BJ (cell line): ENCODE data around the gene CDK14. TPM values are rescaled to one million over a fixed set of nuclear protein-coding genes. Genes with fewer than 3 reads are reported as not detected.

ENCODE experiments used
- CTCF ChIA-PET: fragments of 350-600 bp; formaldehyde crosslinking; extraction: SDS; loops from one replicate; lab custom pipeline; 2021; ENCODE audit warnings: antibody characterized with exemption, inconsistent platforms; lab: Yijun Ruan, JAX
- POLR2A ChIA-PET: fragments of 300-600 bp; sonication (Branson Sonifier 250); formaldehyde crosslinking; extraction: SDS; loops from one replicate; lab custom pipeline; 2021; ENCODE audit warnings: antibody characterized with exemption; lab: Charles Lee
- DNase-seq: peaks from one replicate; pipeline ENCODE4 v3.0.0-alpha.2; 2011; ENCODE audit warnings: low read depth
- H3K27me3 ChIP-seq: 2 replicates; pipeline ENCODE4 v1.6.0; 2011; ENCODE audit warnings: low read length; ENCODE audit not compliant: control insufficient read depth, insufficient read depth
- H3K36me3 ChIP-seq: 2 replicates; pipeline ENCODE4 v1.5.1; 2011; ENCODE audit warnings: low read length; ENCODE audit not compliant: control insufficient read depth, insufficient read depth
- H3K4me3 ChIP-seq: 2 replicates; pipeline ENCODE4 v1.5.1; 2011; ENCODE audit warnings: low read depth, mild to moderate bottlenecking, control low read depth, low read length
- polyA plus RNA-seq: library from polyadenylated mRNA; depleted of rRNA; stranded (reverse); fragments of >200 nt; gene quantifications from 2 replicates; pipeline ENCODE4 v1.2.3, GENCODE V29; 2011
- TF ChIP-seq, protein P1 (sequence below): IDR thresholded peaks from 2 replicates; pipeline ENCODE4 v1.5.1; 2011; ENCODE audit warnings: low read depth, mild to moderate bottlenecking, control low read depth, inconsistent platforms, low read length, moderate library complexity; ENCODE audit not compliant: insufficient read depth

The CDK14 gene
- polyA plus RNA-seq, 1 experiment = 6.7 TPM

DNA sequence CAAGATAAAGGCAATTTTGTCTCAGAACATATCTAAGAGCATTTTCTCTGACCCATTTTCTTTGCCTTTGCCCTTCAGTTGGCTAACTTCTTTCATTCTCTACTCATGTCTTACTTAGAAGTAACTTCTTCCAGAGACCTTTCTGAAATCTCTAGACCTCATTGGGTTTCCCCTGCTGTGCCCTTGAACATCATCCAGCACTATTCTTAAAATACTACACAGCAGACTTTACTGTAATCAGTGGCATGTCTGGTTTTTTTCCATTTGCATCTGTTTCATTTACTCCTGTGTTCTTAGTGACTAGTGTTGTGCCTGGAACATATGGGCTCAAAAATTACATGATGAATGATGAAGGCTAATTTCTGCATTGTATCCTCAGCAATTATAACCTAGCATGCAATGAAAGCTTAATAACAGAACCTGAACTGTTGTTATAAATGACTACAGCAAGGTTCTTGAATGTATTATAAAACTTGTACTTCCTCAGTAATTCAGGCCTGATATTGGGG lies 301.9 kb downstream of the CDK14 start:
- TF ChIP-seq, protein P1, sequence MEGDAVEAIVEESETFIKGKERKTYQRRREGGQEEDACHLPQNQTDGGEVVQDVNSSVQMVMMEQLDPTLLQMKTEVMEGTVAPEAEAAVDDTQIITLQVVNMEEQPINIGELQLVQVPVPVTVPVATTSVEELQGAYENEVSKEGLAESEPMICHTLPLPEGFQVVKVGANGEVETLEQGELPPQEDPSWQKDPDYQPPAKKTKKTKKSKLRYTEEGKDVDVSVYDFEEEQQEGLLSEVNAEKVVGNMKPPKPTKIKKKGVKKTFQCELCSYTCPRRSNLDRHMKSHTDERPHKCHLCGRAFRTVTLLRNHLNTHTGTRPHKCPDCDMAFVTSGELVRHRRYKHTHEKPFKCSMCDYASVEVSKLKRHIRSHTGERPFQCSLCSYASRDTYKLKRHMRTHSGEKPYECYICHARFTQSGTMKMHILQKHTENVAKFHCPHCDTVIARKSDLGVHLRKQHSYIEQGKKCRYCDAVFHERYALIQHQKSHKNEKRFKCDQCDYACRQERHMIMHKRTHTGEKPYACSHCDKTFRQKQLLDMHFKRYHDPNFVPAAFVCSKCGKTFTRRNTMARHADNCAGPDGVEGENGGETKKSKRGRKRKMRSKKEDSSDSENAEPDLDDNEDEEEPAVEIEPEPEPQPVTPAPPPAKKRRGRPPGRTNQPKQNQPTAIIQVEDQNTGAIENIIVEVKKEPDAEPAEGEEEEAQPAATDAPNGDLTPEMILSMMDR = no peak
- CTCF ChIA-PET = no interaction called here
- POLR2A ChIA-PET = no interaction called here
- Histone ChIP-seq H3K36me3 (no peaks in the 10 kb centered on the region), H3K27me3 (no peaks in the 10 kb centered on the region), H3K4me3 (no peak overlapping the region)
- DNase-seq = no peak

DNA sequence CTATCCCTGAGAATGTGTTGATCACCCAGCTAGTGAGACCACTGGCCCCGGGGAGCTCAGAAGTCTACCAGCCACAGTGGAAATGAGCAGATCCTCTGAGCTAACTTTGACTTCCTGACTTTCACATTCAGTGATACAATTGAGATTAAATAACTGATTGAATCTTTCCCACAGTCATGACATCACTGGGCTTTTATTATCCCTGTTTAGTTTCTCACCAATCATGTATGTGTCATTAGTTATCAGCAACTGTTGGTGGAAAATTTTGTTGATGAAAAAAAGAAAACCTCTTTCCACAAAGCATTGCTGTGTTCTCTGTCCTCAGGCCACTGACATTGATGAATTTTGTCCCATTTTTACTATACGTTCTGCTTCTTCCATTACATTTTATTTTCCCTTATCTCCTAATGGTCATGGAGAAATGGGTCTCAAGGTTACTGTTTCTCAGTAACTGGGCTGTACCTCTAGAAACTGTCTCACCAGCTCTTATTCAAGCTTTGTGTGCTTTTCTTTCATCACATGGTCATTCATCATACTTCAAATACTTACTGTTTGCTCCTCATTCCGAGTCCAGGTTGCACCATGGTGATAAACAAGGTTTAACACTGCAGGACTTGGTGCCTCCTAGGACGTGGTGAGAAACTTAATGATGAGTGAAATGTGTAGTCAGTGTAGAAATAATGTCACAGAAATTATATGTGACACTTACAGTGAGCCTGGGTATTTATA lies 304.7 kb downstream of the CDK14 start:
- no peaks in the 10 kb centered on the region for H3K27me3 ChIP-seq
- ChIA-PET POLR2A (no interaction called here), CTCF (no interaction called here)
- H3K36me3 ChIP-seq = no peaks in the 10 kb centered on the region
- DNase-seq = no peak
- TF ChIP-seq, protein P1 = no peak
- no peak overlapping the region for H3K4me3 ChIP-seq

- ChIA-PET CTCF (no interaction called here), POLR2A (no interaction called here)
- no peaks in the 10 kb centered on the region for H3K27me3 ChIP-seq
- TF ChIP-seq, protein P1 = no peak
- no peak for DNase-seq
- H3K36me3 ChIP-seq = no peaks in the 10 kb centered on the region
- no peak overlapping the region for H3K4me3 ChIP-seq
Measured at GRCh38 chr7:90903841-90904240, 307.7 kb downstream of the CDK14 start.

DNA sequence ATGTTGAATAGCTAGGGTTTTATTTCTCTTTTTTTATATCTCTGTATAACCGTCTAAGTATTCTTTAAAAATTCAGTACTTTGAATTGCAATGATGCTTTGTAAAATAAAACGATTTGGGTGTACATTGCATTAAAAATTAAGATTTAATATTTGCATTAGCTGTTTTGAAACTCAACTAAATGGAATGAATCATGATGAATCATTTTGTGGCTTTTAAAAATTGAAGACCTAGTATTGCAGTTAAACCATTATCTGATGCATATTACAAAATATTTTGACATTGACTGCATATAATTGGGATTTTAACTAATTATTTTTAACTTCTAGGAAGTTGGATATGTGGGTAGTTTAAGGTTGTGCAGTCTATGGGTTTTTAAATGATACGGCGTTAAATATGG lies 314.0 kb downstream of the CDK14 start:
- CTCF ChIA-PET = no interaction called here
- Histone ChIP-seq H3K36me3 (no peaks in the 10 kb centered on the region), H3K27me3 (no peaks in the 10 kb centered on the region), H3K4me3 (no peak overlapping the region)
- POLR2A ChIA-PET = no interaction called here
- DNase-seq = no peak
- TF ChIP-seq, protein P1 = no peak

DNA sequence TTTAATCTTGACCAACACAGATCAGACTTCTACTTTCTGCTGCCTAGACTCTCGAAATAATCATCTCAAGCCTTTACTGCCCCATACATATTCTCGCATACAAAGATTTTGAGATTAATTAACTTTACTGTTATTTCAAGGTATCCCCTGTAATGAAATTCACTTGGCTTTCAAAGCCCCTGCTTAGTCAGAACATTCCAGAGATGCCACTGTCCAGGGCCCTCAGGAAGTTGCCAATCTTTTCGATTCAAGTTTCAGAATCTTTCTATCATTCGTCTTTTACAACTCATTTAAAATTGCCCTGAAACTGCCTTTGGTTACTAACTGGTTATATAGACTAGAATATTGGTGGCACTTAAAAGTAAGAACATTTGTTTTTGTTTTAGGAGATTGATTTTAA lies 320.2 kb downstream of the CDK14 start:
- Histone ChIP-seq H3K27me3 (no peaks in the 10 kb centered on the region), H3K36me3 (no peaks in the 10 kb centered on the region), H3K4me3 (no peak overlapping the region)
- ChIA-PET POLR2A (no interaction called here), CTCF (no interaction called here)
- TF ChIP-seq, protein P1 = no peak
- DNase-seq = no peak
